ENCODE results near the gene ATXN7L3B.

Gene ATXN7L3B

DNA sequence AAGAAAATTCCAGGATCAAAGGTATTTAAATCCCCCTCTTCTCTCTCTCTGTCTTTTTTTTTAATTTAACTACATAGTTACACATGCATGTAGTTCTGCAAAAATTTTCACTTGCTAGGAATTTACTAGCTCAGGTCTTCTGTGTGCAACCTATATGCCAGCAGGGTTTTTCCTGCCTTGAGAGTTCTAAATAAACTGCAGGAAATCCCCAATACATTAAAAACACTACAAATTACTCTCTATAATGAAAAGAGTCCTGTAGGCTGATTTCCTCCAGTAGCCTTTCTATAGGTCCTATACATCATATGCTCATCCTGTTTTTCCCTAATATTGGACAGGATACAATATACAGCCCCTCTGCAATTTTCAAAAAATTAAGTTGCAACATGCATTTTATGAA is 27.7 kb upstream of the ATXN7L3B start:
- TF ChIP-seq, protein P1, sequence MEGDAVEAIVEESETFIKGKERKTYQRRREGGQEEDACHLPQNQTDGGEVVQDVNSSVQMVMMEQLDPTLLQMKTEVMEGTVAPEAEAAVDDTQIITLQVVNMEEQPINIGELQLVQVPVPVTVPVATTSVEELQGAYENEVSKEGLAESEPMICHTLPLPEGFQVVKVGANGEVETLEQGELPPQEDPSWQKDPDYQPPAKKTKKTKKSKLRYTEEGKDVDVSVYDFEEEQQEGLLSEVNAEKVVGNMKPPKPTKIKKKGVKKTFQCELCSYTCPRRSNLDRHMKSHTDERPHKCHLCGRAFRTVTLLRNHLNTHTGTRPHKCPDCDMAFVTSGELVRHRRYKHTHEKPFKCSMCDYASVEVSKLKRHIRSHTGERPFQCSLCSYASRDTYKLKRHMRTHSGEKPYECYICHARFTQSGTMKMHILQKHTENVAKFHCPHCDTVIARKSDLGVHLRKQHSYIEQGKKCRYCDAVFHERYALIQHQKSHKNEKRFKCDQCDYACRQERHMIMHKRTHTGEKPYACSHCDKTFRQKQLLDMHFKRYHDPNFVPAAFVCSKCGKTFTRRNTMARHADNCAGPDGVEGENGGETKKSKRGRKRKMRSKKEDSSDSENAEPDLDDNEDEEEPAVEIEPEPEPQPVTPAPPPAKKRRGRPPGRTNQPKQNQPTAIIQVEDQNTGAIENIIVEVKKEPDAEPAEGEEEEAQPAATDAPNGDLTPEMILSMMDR (IDR thresholded peaks at IDR 0.05; ENCODE audit: control insufficient read depth, extremely low read depth, insufficient read depth): no peak
- H3K4me3 ChIP-seq (ENCODE audit: low read depth, low read length): no peak overlapping the region
- no peak for DNase-seq (ENCODE audit: low read depth)

DNA sequence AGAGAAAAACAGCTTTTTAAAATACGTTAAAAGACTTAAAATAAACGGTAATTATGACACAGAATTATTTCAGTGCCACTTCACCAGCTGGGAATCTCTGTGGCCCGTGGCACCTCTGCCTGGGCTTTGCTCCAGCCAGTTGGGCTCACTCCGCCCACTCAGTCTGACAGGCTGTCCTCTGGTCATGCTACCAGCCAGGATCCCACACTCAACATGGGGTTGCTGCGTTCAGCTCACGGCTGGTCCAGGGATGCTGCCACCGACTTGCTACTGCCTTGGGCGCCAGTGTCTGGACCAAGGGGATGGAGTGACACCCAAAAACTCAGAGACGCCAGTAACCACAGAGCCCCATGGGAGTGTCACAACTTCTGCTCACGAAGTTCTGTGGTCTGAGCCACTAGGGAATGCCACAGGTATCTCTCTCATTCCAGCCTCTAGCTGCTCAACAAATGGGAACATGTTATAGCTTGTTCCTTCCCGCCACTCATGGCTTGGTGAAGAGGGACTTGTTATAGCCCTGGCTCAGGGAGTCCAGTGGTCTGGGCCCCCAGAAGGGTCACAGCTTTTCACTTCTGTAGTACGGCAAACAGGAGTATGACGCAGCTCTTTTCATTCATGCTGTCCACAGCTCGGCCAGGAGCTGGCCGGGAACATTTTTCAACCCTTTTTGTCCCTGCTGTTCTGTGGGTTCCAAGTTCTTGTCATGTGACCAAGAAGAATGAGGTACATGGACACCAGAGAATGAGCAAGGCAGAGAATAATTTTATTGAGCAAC is 23.4 kb upstream of the ATXN7L3B start:
- no peak for DNase-seq (ENCODE audit: low read depth)
- TF ChIP-seq, protein P1 (IDR thresholded peaks at IDR 0.05; ENCODE audit: control insufficient read depth, extremely low read depth, insufficient read depth): no peak
- H3K4me3 ChIP-seq (ENCODE audit: low read depth, low read length): no peak overlapping the region

- H3K4me3 ChIP-seq (ENCODE audit: low read depth, low read length): no peak overlapping the region
- TF ChIP-seq, protein P1 (IDR thresholded peaks at IDR 0.05; ENCODE audit: control insufficient read depth, extremely low read depth, insufficient read depth): no peak
- no peak for DNase-seq (ENCODE audit: low read depth)
Measured at GRCh38 chr12:74515849-74516248, 21.8 kb upstream of the ATXN7L3B start.

DNA sequence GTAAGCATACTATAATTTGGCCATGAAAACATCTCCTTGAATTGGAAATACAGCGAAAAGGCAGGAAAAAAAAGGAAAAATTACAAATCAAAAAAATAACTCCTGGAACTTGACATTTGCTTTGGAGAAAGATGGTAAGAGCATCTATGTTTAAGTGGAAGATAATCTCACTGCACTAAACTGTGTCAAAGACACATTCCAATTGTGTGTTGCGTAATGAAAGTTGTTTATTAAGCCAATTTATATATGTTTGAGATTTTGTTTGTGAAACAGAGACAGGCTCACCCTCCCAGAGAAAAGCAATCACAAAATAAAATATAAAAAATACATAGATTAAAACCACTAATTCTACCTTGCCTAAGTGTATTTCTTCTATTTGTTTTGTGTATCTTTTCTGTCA is 11.1 kb upstream of the ATXN7L3B start:
- DNase-seq (ENCODE audit: low read depth): no peak
- TF ChIP-seq, protein P1 (IDR thresholded peaks at IDR 0.05; ENCODE audit: control insufficient read depth, extremely low read depth, insufficient read depth): no peak
- no peak overlapping the region for H3K4me3 ChIP-seq (ENCODE audit: low read depth, low read length)

GRCh38 chr12:74527491-74527890 is 10.1 kb upstream of the ATXN7L3B start:
- H3K4me3 ChIP-seq (ENCODE audit: low read depth, low read length): no peak overlapping the region
- TF ChIP-seq, protein P1 (IDR thresholded peaks at IDR 0.05; ENCODE audit: control insufficient read depth, extremely low read depth, insufficient read depth): no peak
- DNase-seq (ENCODE audit: low read depth): no peak

DNA sequence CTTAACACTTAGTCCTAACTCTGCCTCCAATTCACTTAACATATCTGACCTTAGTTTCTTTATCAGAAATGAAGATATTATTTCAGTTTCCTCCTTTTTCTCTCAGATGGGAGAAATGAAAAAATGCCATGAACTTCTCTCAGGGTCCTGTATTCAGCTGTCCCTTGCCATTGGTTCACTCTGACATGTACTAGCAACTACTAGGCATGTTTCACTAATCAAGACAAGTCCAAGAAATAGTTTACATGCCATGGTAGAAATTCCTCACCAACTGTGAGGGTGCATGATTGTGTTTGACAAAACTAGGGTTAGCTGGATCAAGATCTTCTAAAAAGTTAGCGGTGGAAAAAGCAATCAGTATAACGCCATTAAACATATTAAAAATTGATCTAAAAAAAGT is 7.0 kb upstream of the ATXN7L3B start:
- no peak for DNase-seq (ENCODE audit: low read depth)
- TF ChIP-seq, protein P1 (IDR thresholded peaks at IDR 0.05; ENCODE audit: control insufficient read depth, extremely low read depth, insufficient read depth): no peak
- no peak overlapping the region for H3K4me3 ChIP-seq (ENCODE audit: low read depth, low read length)

DNA sequence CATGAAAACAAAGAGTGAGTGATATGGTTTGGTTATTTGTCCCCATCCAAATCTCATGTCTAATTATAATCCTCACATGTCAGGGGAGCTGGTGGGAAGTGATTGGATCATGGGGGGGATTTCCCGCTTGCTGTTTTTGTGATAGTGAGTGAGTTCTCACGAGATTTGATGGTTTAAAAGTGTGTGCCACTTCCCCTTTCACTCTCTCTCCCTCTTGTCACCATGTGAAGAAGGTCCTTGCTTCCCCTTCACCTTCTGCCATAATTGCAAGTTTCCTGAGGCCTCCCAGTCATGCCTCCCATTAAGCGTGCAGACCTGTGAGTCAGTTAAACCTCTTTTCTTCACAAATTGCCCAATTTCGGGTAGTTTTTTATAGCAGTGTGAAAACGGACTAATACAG is 2.1 kb upstream of the ATXN7L3B start:
- TF ChIP-seq, protein P1 (IDR thresholded peaks at IDR 0.05; ENCODE audit: control insufficient read depth, extremely low read depth, insufficient read depth): no peak
- DNase-seq (ENCODE audit: low read depth): no peak
- H3K4me3 ChIP-seq (ENCODE audit: low read depth, low read length): no peak overlapping the region
